HL-60/S4 (cell line): Measurements from ENCODE around the gene HINT2.

Source experiments
- in situ Hi-C: fragments of 300-500 bp; cut with MboI; formaldehyde crosslinking; loops from 2 replicates; pipeline ENCODE4 v1.14.3; 2022; ENCODE audit warnings: low sequenced_read_pairs

The HINT2 gene

DNA sequence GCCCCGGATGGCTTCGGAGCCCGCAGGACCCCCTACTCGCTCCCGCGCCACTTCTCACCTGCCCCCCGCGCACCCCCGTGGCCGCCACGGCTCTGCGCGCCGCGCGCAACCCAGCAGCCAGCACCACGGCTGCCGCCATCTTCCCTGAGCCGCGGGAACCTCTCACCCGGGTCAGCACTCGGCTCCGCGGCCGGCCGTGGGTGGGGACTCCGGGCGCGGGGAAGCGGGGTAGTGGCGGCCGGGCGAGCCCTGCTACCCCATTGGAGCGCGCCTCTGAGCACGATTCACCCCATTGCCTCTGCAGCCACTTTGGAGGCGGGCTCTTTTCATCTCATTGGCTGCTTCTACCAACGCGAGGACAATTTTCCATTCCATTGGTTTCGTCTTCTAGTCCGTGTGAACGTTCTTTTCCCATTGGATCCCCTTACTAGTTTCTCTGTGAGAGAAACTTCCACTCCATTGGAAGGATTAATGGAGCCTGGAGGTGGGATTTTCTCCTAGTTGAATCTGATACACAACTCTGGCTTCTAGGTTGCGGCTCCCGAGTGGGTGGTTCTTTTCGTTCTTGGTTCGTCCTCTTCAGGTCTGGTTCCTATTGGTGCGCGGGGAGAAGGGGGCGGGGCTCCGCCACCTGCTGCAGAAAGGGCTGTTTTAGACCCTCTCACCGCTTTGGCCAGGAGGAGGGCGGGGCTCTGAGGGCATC, at the start of gene HINT2:
TSS of gene HINT2 (minus strand) at position 202 of the 703 bp plus-strand sequence. CDS start at position 139, 63 bp downstream.
- in situ Hi-C loops = no loop called here

GRCh38 chr9:35863583-35863982, 48.7 kb upstream of the HINT2 start:
- in situ Hi-C loops = no loop called here

- in situ Hi-C loops = no loop called here
Measured at GRCh38 chr9:35862328-35862727, 47.5 kb upstream of the HINT2 start.

GRCh38 chr9:35861161-35861897, 46.5 kb upstream of the HINT2 start:
- in situ Hi-C loops = no loop called here

GRCh38 chr9:35859990-35860339, 45.1 kb upstream of the HINT2 start:
- in situ Hi-C loops = no loop called here

DNA sequence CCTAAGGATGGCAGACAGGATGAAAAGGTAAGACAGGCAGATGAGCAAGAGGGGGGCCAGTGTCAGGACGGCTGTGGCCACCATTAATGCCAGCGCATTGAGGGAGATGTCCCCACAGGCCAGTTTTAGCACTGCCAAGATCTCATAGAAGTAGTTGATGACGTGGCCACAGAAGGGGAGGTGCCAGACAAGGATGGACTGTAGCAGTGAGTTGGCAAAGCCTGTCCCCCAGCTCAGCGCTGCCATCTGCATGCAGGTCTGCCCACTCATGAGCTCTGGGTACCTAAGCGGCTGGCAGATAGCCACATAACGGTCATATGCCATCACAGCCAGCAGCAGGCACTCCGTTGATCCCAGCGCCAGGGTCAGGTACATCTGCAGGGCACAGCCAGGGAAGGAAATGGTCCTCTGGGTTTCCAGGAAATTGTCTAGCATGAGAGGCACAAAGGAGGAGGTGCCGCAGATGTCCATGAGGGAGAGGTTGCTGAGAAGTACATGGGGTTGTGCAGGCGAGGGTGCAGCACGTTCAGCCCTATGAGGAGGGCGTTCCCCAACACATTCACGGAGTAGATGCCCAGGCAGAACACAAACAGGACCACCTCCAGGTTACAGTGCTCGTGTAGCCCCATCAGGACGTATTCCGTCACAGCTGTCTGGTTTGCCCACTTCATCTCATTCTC, 44.6 kb upstream of the HINT2 start:
- in situ Hi-C loops = no loop called here

GRCh38 chr9:35858458-35858857, 43.6 kb upstream of the HINT2 start:
- in situ Hi-C loops = no loop called here

- in situ Hi-C loops = no loop called here
Measured at GRCh38 chr9:35856882-35857281, 42.0 kb upstream of the HINT2 start.

DNA sequence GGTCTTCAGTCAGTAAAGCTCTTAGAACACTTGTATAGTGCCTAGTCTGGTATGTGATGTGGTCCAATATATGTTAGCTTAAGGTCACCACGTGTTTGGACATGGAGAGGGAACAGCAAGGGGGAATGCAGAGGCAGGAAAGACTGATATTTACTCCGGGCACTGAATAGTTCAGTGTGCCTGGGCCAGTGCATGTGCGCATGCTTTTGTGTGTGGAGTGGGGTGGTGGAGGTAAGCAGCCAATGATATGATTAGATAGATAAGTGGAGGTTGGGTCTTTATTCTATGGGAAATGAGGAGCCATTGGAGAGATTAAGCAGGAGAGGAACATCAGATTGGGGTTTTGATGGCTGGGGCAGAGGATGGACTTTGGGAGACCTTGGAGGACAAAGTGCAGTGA, 41.4 kb upstream of the HINT2 start:
- in situ Hi-C loops = no loop called here

DNA sequence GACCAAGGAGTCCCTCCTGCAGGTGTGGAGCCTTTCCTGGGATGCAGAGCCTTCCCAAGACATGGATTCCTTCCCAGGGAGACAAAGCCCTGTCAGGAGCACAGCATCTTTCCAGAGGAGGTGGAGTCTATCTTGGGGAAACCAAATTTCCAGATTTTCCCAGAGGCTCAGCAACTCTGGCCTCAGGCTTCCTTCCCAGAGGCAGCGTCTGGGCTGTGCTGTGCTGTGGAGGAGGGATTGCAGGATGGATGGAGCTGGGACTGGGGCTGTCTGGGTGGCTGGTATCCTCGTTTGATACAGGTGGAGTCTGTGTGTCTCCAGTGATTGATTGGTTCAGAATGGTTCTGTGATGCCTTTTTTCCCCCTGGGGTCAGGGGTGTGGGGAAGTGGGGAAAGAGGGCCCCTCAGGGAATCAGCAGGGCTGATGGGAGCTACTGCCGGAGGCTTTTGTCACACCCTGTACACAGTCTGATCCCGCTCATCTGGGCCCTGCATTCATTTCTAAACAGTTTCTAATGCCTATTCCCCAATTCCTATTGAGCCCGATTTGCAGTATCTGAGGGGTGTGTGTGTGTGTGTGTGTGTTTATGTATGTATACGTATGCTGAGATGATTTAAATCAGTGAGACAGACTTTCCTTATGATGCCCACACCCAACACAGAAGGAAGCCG, 39.4 kb upstream of the HINT2 start:
- in situ Hi-C loops = no loop called here

- in situ Hi-C loops = no loop called here
Measured at GRCh38 chr9:35852876-35853865, 38.3 kb upstream of the HINT2 start.

DNA sequence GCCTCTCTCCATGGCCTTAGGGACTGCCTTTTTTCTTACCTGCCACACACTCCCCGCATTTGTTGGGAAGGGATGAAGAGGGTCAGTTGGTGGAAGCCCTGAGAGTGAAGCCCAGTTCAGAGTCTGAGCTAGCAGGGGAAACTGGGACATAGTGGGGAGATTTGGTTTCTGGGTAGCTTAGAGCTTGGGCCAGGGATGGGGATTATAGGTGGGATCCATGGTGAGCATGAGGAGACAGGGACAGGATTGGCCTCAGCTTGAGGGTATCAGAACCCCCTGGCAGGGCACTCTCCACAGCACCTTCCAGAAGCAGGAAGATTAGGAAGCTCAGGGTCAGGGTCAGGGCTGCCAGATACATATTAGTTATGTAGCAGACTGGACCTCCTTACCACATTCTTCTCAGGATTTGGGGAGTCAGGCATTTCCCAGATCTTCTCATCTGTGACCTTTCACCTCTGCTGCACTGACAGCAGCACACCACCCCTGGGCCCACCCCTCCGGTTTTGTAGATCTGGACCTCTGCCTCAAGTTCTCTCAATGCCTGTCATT, 37.5 kb upstream of the HINT2 start:
- in situ Hi-C loops = no loop called here

DNA sequence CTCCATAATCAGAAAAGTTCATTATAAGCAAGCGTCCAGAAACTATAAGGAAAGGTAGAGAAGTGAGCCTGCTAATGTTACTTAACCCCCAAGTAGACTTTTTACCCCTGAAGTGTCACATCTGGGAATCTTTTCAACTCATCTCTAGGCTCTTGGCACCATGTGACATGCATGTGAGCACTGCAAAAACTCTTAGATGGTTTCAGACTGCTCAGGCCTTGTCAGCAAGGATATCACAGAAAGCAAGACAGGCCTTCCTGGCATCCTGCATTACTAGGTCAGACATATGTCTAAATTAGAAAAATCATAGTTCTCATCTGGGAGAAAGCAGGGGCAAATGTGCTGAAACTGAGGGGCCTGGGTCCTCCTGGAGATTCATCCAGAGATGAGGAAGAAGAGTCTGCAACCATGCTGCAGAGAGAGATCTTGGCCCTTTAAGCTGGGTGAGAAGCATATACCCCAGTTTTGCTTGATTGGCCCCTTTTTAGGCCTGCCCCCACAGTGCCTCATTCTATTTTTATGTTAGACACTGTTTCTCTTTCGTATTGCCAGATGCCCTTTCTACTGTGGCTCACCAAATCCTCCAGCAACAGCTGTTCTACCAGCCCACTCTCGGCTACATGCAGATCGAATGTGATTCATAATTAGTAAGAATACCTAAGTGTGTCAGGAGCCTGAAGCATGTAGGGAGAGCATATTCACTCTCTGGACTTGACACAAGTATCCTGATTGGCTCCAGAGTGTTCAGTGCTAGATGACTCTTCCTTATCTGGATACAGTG, 33.1 kb upstream of the HINT2 start:
- in situ Hi-C loops = no loop called here

- in situ Hi-C loops = no loop called here
Measured at GRCh38 chr9:35845824-35846771, 31.3 kb upstream of the HINT2 start.

GRCh38 chr9:35844628-35845270, 29.9 kb upstream of the HINT2 start:
- in situ Hi-C loops = no loop called here

DNA sequence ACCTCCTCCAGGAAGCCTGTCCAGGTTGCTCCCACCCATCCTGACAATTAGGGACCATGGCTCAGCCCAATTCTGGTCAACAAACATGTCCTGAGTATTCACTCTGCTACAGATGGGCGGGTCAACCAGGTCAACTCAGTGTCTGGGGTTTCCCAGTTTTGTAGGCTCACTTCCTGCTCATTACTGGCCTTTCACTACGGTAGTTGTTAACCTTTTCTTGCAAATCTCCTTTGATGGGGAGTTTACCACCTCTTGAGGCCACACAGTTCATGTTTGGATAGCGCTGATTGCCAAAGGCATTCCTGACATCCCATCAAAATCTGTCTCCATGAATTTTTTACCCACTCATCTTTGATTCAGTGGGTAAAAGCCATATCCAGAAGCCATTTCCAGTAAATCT, 28.0 kb upstream of the HINT2 start:
- in situ Hi-C loops = no loop called here

GRCh38 chr9:35842020-35842745, 27.3 kb upstream of the HINT2 start:
- in situ Hi-C loops = no loop called here
